Chondrocyte (in vitro differentiated cells): Measurements from ENCODE around the gene KIF3C. TPM values are rescaled to one million over a fixed set of nuclear protein-coding genes. Genes with fewer than 3 reads are reported as not detected.

ENCODE experiments used
- DNase-seq: peaks from one replicate; pipeline ENCODE4 v3.0.0; 2021; ENCODE audit warnings: mixed read lengths, low spot score
- H3K27ac Mint-ChIP-seq: one replicate; pipeline ENCODE4 v1.8.0; 2021; ENCODE audit warnings: mild to moderate bottlenecking, moderate library complexity, mixed read lengths; ENCODE audit not compliant: unreplicated experiment
- H3K27me3 Mint-ChIP-seq: 2 replicates; pipeline ENCODE4 v1.8.0; 2021; ENCODE audit warnings: low read depth, mixed read lengths
- H3K36me3 Mint-ChIP-seq: 2 replicates; pipeline ENCODE4 v1.8.0; 2021; ENCODE audit warnings: low read depth, mixed read lengths
- H3K4me1 Mint-ChIP-seq: 2 replicates; pipeline ENCODE4 v1.8.0; 2021; ENCODE audit warnings: low read depth, mild to moderate bottlenecking, mixed read lengths
- H3K4me3 Mint-ChIP-seq: one replicate; pipeline ENCODE4 v1.8.0; 2021; ENCODE audit warnings: mild to moderate bottlenecking, moderate library complexity, mixed read lengths; ENCODE audit not compliant: unreplicated experiment
- H3K9me3 Mint-ChIP-seq: 2 replicates; pipeline ENCODE4 v1.8.0; 2021; ENCODE audit warnings: low read depth, mixed read lengths
- CTCF ChIP-seq: fragments of 200-600 bp; sonication (generic); IDR thresholded peaks from 2 replicates; pipeline ENCODE4 v1.5.0; 2021; ENCODE audit warnings: antibody characterized with exemption, mild to moderate bottlenecking, moderate library complexity
- total RNA-seq: library from RNA; stranded (reverse); gene quantifications from 3 replicates; pipeline ENCODE4 v1.2.1, GENCODE V29; 2021

KIF3C gene
- total RNA-seq, 1 donor from 2014 or later, result 37.3 TPM

DNA sequence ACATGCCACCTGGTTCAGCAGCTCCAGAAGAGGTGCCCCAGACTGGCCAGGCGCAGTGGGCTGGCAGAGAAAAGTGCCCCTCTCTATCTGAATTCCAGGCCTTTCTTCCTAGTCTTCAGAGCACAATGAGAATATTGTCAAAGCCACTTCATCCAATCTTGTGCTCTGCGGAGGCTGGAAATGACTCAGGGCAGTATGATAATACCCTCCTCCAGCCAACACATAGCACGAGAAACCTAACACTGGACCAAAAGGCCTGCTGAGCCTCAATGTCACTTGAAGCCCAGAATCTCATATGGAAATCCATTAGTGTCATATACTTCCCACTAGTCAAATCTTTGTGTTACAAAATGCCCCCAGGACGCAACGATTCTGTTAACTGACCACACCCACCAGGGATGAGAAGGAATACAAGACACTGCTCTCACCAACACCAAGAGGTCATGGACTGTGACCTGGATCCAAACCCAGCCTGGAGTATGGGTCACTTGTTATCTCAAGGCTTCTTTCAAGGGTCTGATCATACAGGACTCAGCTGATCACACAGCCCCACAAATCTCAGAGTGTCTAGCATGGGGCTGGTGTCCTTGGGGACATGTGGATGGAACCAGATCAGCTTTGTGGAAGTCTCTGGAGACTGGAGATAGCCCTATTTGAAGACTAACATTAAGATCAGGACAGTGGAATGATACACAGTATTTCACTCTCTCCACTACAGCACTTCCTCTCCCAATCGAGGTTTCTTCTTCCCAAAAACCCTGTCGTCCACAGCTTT lies 10.1 kb downstream of the KIF3C start:
- no peaks in the 10 kb centered on the region for H3K27me3 Mint-ChIP-seq
- peaks cover 8% of the 10 kb centered on the region for H3K36me3 Mint-ChIP-seq
- H3K4me1 Mint-ChIP-seq, result peaks cover 16% of the 10 kb centered on the region
- no peak overlapping the region for H3K4me3 Mint-ChIP-seq
- DNase-seq, result no peak
- no peaks in the 10 kb centered on the region for H3K9me3 Mint-ChIP-seq
- no peak for TF ChIP-seq CTCF
- H3K27ac Mint-ChIP-seq, result peak overlapping the region; percentile 18

GRCh38 chr2:25971596-25971995 lies 10.7 kb downstream of the KIF3C start:
- Mint-ChIP-seq H3K4me1 (peaks cover 10% of the 10 kb centered on the region), H3K27me3 (no peaks in the 10 kb centered on the region), H3K4me3 (no peak overlapping the region), H3K27ac (no peak overlapping the region), H3K36me3 (peaks cover 8% of the 10 kb centered on the region), H3K9me3 (no peaks in the 10 kb centered on the region)
- DNase-seq, result no peak
- TF ChIP-seq CTCF, result no peak

DNA sequence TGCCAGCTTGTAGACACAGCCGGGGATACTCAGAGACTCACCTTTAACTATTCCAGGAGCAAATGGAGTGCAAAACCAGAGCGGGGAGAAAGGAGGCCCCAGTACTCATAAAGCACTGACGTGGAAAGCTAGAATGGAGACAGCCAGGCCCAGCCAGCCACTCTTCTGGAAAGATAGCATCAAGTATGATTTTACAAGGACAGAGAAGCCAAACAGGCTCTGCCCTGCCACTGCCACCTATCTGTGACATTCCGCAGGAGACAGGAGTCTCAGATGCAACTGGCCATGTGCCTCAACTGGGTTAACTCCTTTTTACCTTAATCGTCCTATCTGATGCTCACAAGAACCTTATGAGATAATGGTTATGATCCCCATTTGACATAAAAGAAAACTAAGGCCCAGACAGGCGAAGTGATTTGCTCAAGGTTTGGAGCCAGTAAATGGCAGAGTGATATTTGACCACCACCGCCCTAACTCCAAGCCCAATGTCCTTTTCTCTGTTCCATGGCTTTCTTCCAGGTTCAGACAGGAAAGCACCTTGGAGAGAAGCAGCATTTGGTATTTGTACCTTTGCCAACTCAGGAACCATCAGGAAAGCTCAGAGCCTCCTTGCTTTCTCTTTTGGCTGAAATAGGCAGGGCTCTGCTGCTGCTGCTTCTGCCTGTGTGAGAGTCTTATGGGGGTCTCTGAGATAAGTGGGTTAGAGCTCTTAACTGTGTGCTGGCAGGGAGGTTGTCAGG lies 15.6 kb downstream of the KIF3C start:
- H3K4me3 Mint-ChIP-seq, result no peak overlapping the region
- no peak for DNase-seq
- TF ChIP-seq CTCF, result no peak
- H3K9me3 Mint-ChIP-seq, result no peaks in the 10 kb centered on the region
- no peak overlapping the region for H3K27ac Mint-ChIP-seq
- peaks cover 5% of the 10 kb centered on the region for H3K36me3 Mint-ChIP-seq
- no peaks in the 10 kb centered on the region for H3K27me3 Mint-ChIP-seq
- peaks cover 23% of the 10 kb centered on the region for H3K4me1 Mint-ChIP-seq

- TF ChIP-seq CTCF, result no peak
- peaks cover 3% of the 10 kb centered on the region for H3K36me3 Mint-ChIP-seq
- peak overlapping the region; percentile 80 for H3K27ac Mint-ChIP-seq
- peaks cover 31% of the 10 kb centered on the region for H3K4me1 Mint-ChIP-seq
- no peaks in the 10 kb centered on the region for H3K27me3 Mint-ChIP-seq
- no peak for DNase-seq
- no peaks in the 10 kb centered on the region for H3K9me3 Mint-ChIP-seq
- no peak overlapping the region for H3K4me3 Mint-ChIP-seq
Observed at GRCh38 chr2:25964891-25965290, 17.4 kb downstream of the KIF3C start.

- H3K9me3 Mint-ChIP-seq, result no peaks in the 10 kb centered on the region
- H3K27me3 Mint-ChIP-seq, result no peaks in the 10 kb centered on the region
- no peak overlapping the region for H3K4me3 Mint-ChIP-seq
- H3K36me3 Mint-ChIP-seq, result peaks cover 4% of the 10 kb centered on the region
- no peak overlapping the region for H3K27ac Mint-ChIP-seq
- peaks cover 26% of the 10 kb centered on the region for H3K4me1 Mint-ChIP-seq
- no peak for DNase-seq
- no peak for TF ChIP-seq CTCF
Observed at GRCh38 chr2:25960920-25961319, 21.4 kb downstream of the KIF3C start.
